ENCODE data around the gene ALKBH8.
"Not testable (repeated sequence)": the region's sequence is repeated elsewhere in the genome, so short reads cannot be mapped to it uniquely, and the experiment has no call there.

ALKBH8 gene

GRCh38 chr11:107505647-107506225 is 59.8 kb downstream of the ALKBH8 start:
- no peak for DNase-seq (ENCODE audit: low read depth in 2 of 2)

GRCh38 chr11:107504981-107505380 is 60.6 kb downstream of the ALKBH8 start:
- no peak for DNase-seq (ENCODE audit: low read depth in 2 of 2)

GRCh38 chr11:107501713-107502112 is 63.8 kb downstream of the ALKBH8 start:
- DNase-seq (ENCODE audit: low read depth in 2 of 2): no peak

GRCh38 chr11:107497371-107497770 is 68.2 kb downstream of the ALKBH8 start:
- not testable (repeated sequence) for DNase-seq (ENCODE audit: low read depth in 2 of 2)

GRCh38 chr11:107496011-107496410 is 69.5 kb downstream of the ALKBH8 start:
- DNase-seq (ENCODE audit: low read depth in 2 of 2): peak; percentile 36 to 43

- DNase-seq (ENCODE audit: low read depth in 2 of 2): no peak
Measured at GRCh38 chr11:107494055-107494454, 71.5 kb downstream of the ALKBH8 start.

- peak; percentile 47 to 50 for DNase-seq (ENCODE audit: low read depth in 2 of 2)
Measured at GRCh38 chr11:107493117-107493516, 72.4 kb downstream of the ALKBH8 start.

GRCh38 chr11:107490836-107491235 is 74.7 kb downstream of the ALKBH8 start:
- DNase-seq (ENCODE audit: low read depth in 2 of 2): no peak

- no peak for DNase-seq (ENCODE audit: low read depth in 2 of 2)
Measured at GRCh38 chr11:107482234-107482633, 83.3 kb downstream of the ALKBH8 start.

- DNase-seq (ENCODE audit: low read depth in 2 of 2): no peak
Measured at GRCh38 chr11:107478922-107479321, 86.6 kb downstream of the ALKBH8 start.

- no peak for DNase-seq (ENCODE audit: low read depth in 2 of 2)
Measured at GRCh38 chr11:107477820-107478219, 87.7 kb downstream of the ALKBH8 start.

- DNase-seq (ENCODE audit: low read depth in 2 of 2): no peak
Measured at GRCh38 chr11:107473792-107474191, 91.7 kb downstream of the ALKBH8 start.

- no peak for DNase-seq (ENCODE audit: low read depth in 2 of 2)
Measured at GRCh38 chr11:107472966-107473365, 92.6 kb downstream of the ALKBH8 start.

GRCh38 chr11:107468596-107468995 is 96.9 kb downstream of the ALKBH8 start:
- DNase-seq (ENCODE audit: low read depth in 2 of 2): peak; percentile 22 to 23

GRCh38 chr11:107467696-107468095 is 97.8 kb downstream of the ALKBH8 start:
- no peak for DNase-seq (ENCODE audit: low read depth in 2 of 2)

GRCh38 chr11:107466275-107466866 is 99.2 kb downstream of the ALKBH8 start:
- not testable (repeated sequence) for DNase-seq (ENCODE audit: low read depth in 2 of 2)

GRCh38 chr11:107457558-107458271 is 107.8 kb downstream of the ALKBH8 start, which contains the start of gene CWF19L2:
TSS of gene CWF19L2 (minus strand) at chr11:107457825. CDS start at chr11:107457816, 9 bp downstream.
- peak; percentile 90 to 92 for DNase-seq (ENCODE audit: low read depth in 2 of 2)

- no peak for DNase-seq (ENCODE audit: low read depth in 2 of 2)
Measured at GRCh38 chr11:107457205-107457557, 108.4 kb downstream of the ALKBH8 start.

- DNase-seq (ENCODE audit: low read depth in 2 of 2): no peak
Measured at GRCh38 chr11:107453594-107454286, 111.8 kb downstream of the ALKBH8 start.

Measured in fibroblast of skin of left quadriceps (primary cell).